HepG2 (cell line): ENCODE measurements around the gene GATA3.

Experiments used
- BCL3 ChIP-seq: sonication (generic); formaldehyde crosslinking; IDR thresholded peaks from 2 replicates; pipeline ENCODE4 v1.5.1; 2020; ENCODE audit warnings: mild to moderate bottlenecking, missing genetic modification reagents, moderate library complexity
- EP300 ChIP-seq, 3 experiments: sonication (generic) in 1 of 3; formaldehyde crosslinking in 1 of 3; IDR thresholded peaks; 2 replicates each; pipeline versions ENCODE4 v1.5.1 to v1.6.1; 2011 to 2020; ENCODE audit warnings: low read depth in 2 of 3, low read length in 2 of 3, borderline replicate concordance in 1 of 3, improper control_type of control experiment in 1 of 3, mild to moderate bottlenecking in 1 of 3, missing genetic modification reagents in 1 of 3, moderate library complexity in 1 of 3
- POLR2A ChIP-seq, 2 experiments: IDR thresholded peaks; 2 replicates each; pipeline ENCODE4 v1.6.1; 2011; ENCODE audit warnings: low read depth in 2 of 2, low read length in 2 of 2, mild to moderate bottlenecking in 1 of 2, moderate library complexity in 1 of 2; ENCODE audit not compliant: insufficient read depth in 1 of 2
- ZNF224 ChIP-seq: sonication (generic); formaldehyde crosslinking; IDR thresholded peaks from 2 replicates; pipeline ENCODE4 v1.5.0; 2020; ENCODE audit warnings: mild to moderate bottlenecking, missing genetic modification reagents
- TF ChIP-seq, protein P1 (sequence below): sonication (generic); formaldehyde crosslinking; IDR thresholded peaks from 2 replicates; pipeline ENCODE4 v1.5.0; 2020; ENCODE audit warnings: mild to moderate bottlenecking, missing genetic modification reagents, moderate library complexity

- TF ChIP-seq POLR2A (IDR thresholded peaks at IDR 0.05; ENCODE audit: insufficient read depth in 1 of 2, low read depth in 2 of 2, low read length in 2 of 2), result no peak
- TF ChIP-seq, protein P1, sequence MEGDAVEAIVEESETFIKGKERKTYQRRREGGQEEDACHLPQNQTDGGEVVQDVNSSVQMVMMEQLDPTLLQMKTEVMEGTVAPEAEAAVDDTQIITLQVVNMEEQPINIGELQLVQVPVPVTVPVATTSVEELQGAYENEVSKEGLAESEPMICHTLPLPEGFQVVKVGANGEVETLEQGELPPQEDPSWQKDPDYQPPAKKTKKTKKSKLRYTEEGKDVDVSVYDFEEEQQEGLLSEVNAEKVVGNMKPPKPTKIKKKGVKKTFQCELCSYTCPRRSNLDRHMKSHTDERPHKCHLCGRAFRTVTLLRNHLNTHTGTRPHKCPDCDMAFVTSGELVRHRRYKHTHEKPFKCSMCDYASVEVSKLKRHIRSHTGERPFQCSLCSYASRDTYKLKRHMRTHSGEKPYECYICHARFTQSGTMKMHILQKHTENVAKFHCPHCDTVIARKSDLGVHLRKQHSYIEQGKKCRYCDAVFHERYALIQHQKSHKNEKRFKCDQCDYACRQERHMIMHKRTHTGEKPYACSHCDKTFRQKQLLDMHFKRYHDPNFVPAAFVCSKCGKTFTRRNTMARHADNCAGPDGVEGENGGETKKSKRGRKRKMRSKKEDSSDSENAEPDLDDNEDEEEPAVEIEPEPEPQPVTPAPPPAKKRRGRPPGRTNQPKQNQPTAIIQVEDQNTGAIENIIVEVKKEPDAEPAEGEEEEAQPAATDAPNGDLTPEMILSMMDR, result no peak
- no peak for TF ChIP-seq BCL3
- TF ChIP-seq EP300 (IDR thresholded peaks at IDR 0.05; ENCODE audit: low read depth in 2 of 2, low read length in 2 of 2), result no peak
- TF ChIP-seq EP300 (CRISPR knock-in tag; IDR thresholded peaks at IDR 0.05; ENCODE audit: borderline replicate concordance), result no peak
- no peak for TF ChIP-seq ZNF224 (CRISPR knock-in tag)
These were observed 48.1 kb upstream of the GATA3 start for GRCh38 chr10:8006274-8006999.
